HG02938 (cell line): ENCODE data around the gene DDX25.

ENCODE experiments used
- ATAC-seq: cut with Tn5 transposase; IDR thresholded peaks from one replicate; pipeline ENCODE4 v1.9.1; 2021; ENCODE audit warnings: mild to moderate bottlenecking, moderate library complexity; ENCODE audit not compliant: unreplicated experiment

DDX25 gene

GRCh38 chr11:125968354-125968753 is 64.0 kb downstream of the DDX25 start:
- ATAC-seq, result no peak

GRCh38 chr11:125971618-125972017 is 67.3 kb downstream of the DDX25 start:
- no peak for ATAC-seq

GRCh38 chr11:125974284-125974683 is 70.0 kb downstream of the DDX25 start:
- ATAC-seq, result no peak

GRCh38 chr11:125975634-125976033 is 71.3 kb downstream of the DDX25 start:
- ATAC-seq, result no peak

- no peak for ATAC-seq
These were observed 71.8 kb downstream of the DDX25 start for GRCh38 chr11:125976156-125976555.

GRCh38 chr11:125977333-125977732 is 73.0 kb downstream of the DDX25 start:
- ATAC-seq, result no peak

GRCh38 chr11:125978181-125978716 is 73.9 kb downstream of the DDX25 start:
- no peak for ATAC-seq
